Bone marrow (tissue), 2 donors: ENCODE measurements around the gene NTSR2.
"Not testable (repeated sequence)": the region's sequence is repeated elsewhere in the genome, so short reads cannot be mapped to it uniquely, and the experiment has no call there.

Experiments used
- DNase-seq, 2 donors: peaks; one replicate each; lab custom pipeline; 2025; lab: John Stamatoyannopoulos, UW

Gene NTSR2

DNA sequence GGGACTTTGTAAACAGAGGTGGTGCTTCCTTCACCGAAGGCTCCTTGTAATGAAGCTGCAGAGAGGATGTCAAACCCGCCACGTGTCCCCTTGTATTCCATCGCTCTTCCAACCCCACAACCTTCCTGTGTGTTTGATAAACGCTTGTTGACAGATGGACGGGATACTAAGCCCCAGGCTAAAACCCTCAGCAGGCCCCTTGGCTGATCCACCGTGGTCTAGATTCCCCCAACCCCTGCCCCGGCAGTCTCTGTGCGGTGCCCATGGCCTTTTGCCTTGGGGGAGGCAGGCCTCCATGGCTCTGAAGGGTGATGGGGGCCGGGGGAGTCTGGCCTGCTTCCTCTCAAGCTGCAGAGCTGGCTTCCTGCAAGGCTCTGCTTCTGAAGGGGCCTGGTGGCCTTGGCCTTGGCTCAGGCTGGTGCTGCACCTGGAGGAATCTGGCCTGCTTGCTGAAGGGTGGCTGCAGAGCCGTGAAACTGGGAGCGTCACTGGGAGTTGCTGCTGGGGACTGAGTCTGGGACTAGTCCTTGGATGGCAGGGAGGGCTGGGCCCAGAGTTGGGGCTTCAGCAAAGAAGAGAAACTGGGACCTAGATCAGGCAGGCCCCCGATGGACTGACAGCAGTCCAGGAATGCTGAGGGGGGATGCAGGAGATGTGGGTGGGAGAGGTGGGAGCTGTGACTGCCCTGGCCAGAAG lies 9.6 kb upstream of the NTSR2 start:
- no peak for DNase-seq

- no peak for DNase-seq
Observed at GRCh38 chr2:11679016-11679415, 9.0 kb upstream of the NTSR2 start.

- no peak for DNase-seq
Observed at GRCh38 chr2:11678306-11678960, 8.4 kb upstream of the NTSR2 start.

DNA sequence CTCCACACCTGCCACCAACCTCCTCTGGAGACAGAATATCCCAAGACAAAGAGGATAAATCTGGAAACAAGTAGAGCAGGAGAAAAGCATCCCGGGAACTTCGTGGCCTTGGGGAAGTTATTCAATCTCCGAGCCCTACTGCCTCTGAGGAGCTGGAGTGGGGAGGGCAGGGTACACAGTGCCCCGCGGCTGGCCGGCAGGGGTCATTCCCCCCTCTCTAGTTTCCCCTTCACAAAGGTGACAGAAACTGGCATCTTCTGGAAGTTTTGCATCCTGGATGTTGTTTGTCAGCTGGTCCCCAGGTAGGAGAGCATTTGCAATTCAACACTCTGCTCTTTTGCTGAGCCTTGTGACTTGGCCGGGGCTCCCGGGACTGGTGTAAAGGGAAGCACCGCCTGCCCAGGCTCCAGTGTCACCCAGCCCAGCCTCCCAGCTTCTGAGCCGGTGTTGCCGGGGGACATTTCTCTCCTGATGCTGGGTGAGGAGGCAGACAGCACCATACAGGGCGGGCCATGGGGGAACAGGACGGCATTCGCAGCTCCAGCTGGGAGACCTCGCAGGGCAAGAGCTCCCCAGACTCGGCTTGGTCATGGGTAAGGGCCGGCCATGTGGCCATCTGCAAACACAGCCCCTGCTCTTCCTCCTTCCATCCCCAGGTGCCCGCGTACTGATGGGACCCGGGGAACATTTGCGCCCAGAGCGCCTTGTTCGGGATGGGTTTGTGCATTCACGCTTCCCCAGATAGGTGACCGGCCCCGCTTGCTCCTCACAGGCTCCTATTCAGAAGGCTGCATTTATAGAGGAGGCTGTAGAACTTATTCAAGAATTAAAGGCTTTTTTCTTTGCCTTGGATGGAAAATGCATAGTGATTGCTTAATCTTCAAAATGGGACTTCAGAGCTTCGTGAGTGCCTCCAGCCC lies 7.4 kb upstream of the NTSR2 start:
- no peak for DNase-seq

- no peak for DNase-seq
Observed at GRCh38 chr2:11676640-11677039, 6.6 kb upstream of the NTSR2 start.

DNA sequence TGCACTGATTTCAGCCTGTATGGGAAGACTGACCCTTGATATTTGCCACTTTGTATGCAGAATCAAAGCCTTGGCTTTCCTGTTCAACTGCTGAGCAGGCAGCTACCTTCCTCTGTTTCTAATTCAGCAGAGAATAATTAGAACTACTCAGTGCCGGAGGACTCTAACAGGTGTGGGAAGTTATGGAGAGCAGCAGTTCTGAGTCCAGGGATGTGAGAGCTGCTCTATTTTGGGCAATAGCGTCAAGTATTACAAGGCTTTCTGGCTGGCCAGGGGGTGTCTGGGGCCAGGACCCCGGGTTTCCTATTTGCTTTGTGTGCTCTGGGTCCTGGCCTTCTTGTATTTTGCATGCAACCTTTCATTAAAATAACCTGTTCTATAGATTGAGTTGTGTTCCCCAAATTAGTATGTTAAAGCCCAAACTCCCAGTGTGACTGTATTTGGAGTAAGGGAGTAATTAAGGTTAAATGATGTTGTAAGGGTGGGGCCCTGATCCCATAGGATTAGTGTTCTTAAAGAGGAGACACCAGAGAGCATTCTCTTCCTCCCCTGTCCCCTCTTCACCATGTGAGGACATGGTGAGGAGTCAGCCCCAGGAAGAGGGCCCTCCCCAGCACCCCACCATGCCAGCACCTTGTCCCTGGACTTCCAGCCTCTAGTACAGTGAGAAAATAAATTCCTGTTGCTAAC lies 5.6 kb upstream of the NTSR2 start:
- no peak for DNase-seq

DNA sequence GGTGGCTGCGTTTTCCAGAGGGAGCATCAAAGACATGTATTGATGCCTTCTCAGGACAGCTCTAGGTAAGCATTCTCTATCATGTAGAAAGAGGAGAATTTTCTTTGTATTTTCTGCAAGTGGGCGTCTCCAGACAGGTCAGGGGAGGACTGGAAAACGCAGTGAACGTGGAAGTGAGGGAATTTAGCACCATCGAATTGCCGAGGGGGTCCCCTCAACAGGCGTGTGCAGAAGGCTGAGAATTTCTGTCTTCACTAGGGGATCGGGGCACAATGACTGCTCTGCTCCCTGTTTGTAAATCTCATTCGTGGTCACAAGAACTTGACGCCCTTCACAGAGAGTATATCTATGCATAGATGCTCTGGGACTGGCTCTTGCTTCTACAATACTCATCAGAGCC lies 5.0 kb upstream of the NTSR2 start:
- DNase-seq = no peak

DNA sequence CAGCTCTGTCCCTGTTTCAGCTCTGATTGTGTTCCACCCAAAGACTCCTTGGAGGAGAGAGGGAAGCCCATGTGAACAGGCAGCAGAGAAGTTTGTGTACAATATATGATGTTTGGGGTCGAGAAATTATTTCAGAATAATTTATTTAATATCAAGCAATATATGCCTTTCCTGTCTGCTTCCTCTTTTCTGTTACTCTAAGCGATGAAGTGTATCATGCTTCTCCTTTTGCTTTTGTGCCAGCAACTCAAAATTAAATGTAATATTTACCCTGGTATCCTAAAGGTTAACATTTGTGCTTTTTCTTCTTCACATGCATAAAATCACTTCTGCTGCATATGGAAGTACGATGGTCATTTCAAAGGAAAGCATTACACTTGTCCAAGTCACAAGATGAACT lies 2.4 kb upstream of the NTSR2 start:
- no peak for DNase-seq

DNA sequence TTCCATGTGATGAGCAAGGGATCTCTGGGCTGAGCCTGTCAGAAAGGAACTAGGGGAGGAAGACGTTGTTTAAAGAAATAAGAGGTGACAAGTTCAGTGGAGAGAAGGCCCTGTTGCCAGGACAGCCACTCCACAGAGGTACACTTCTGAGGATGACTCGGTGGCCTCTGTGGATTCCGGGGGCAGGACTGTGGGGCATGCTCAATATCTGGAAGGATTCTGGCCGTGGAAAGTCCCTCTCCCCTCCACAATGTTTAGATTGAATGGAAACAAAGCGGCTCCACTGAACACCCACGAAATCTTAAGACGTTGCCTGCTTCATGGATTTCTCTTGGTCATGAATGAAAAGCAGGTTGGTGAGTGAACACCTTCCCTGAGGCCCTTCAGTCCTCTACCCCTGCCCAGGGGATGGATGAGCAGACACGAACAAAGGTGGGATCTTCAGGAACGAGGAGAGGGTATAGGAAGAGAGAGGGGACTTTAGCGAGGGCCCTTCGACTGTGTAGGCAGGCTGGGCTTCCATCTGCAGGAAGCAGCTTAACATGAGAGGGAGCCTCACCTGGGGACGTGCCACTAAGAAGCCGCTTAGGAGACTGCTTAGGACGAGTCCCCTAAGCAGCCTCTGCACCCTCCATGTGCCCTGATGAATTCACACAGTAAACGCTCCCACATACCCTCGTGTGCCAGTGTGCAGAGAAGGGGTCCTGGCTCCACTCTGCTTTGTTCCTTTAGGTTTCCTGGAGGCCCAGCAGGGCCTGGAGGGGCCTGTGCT lies 1.9 kb downstream of the NTSR2 start:
- no peak for DNase-seq

- DNase-seq = no peak
Observed at GRCh38 chr2:11667194-11667593, 2.8 kb downstream of the NTSR2 start.

DNA sequence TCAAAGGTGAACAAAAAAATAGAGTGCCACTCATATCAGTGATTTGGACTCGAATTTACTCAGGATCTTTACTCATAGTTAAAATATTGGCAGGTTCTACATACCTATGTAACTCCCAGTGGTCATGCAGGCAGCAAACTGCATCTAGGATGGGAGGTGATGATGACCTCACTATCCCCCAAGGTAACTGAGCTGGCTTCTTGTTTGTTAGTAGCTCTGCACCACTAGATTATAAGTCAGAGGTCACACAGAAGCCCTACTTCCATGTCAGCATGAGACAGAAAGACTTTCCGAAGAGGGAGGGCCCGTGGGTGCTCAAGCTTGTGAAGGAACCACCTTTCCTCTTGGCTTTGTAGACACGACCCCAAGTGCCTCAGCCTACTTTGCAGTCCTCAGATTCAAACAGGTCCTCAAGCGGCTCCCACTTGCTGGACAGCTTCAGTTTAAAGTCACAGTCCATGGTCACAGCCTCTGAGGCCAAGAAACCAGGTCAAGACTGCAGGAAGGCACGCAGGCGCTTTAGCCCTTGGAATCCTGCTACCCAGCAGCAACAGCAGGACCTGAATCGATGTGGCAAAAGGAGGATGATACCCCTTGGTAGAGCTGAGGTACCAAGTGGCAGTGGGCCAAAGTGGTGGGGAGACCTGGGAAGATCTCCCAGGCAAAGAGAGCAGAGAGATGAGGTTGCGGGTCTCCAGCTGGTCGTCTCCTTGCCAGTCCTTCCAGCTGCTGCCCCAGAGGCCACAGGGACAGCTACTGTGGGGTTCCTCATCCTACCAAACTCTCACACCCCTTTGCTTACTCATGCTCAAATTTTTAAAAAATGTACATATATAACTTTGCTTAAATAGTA lies 4.3 kb downstream of the NTSR2 start:
- DNase-seq = no peak

DNA sequence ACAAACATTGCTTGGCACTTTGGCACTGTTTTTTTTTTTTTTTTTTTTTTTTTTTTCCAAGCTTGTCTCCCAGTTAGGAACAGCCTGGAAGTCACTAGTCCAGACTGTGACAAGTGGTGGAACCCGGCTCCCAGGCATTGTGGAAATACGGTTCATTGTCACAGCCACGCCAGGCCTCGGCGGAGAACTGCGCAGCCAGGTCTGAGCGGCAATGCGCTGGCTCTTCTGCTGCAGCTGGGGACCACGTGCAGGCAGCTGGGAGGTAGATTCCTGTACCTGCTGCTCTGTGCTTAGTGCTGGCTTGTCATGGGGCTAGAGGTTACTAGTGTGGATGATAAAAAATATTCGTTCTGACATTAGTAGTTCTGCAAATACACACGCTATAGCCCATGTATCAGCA lies 5.0 kb downstream of the NTSR2 start:
- no peak for DNase-seq

- no peak for DNase-seq
Observed at GRCh38 chr2:11663427-11663826, 6.6 kb downstream of the NTSR2 start.

- DNase-seq = no peak
Observed at GRCh38 chr2:11662882-11663281, 7.1 kb downstream of the NTSR2 start.

DNA sequence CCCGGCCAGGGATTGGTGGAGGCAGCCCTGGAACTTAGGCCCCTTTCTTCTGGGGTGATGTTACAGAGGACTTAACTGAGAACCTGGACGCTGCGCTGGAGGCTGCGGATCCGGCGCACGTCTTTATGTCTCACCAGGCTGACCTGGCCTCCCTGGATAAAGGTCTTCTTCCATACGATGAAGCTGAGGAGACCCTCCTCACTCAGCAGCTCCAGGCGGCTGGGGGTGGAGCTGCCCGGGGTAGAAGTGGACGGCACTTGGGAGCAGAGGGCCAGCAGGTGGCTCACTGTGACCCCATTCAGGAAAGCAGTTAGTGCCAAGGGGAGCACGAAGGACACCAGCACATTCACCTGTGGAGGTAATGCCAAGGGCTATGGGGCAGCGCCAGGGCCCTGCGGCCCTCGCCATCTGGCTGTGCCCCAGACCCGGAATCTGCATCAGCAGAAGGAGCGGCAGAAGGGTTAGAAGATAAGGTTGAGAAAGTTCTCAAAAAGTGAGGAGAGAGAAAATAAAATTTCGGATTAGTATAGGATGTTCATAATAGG lies 8.0 kb downstream of the NTSR2 start:
- no peak for DNase-seq

GRCh38 chr2:11660396-11660795 lies 9.6 kb downstream of the NTSR2 start:
- DNase-seq = not testable (repeated sequence)

DNA sequence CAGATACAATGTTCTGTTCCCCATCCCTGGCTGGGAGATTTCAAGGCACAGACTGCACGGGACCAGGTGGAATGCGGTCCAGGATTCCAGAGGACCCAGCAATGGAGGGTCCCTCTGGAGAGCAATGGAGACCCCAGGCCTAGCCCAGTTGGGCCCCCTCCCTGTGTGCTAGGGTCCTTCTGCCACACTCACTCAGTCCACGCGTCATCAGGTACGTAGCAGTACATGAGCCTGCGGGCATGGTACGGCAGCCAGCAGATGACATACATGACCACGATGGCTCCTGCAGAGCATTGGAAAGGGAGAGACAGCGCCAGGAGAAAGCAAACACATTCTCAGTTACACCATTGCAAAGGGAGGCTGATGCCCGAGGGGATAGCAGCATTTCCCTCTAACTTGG lies 10.1 kb downstream of the NTSR2 start:
- no peak for DNase-seq

- DNase-seq = no peak
Observed at GRCh38 chr2:11659115-11659475, 10.9 kb downstream of the NTSR2 start.

DNA sequence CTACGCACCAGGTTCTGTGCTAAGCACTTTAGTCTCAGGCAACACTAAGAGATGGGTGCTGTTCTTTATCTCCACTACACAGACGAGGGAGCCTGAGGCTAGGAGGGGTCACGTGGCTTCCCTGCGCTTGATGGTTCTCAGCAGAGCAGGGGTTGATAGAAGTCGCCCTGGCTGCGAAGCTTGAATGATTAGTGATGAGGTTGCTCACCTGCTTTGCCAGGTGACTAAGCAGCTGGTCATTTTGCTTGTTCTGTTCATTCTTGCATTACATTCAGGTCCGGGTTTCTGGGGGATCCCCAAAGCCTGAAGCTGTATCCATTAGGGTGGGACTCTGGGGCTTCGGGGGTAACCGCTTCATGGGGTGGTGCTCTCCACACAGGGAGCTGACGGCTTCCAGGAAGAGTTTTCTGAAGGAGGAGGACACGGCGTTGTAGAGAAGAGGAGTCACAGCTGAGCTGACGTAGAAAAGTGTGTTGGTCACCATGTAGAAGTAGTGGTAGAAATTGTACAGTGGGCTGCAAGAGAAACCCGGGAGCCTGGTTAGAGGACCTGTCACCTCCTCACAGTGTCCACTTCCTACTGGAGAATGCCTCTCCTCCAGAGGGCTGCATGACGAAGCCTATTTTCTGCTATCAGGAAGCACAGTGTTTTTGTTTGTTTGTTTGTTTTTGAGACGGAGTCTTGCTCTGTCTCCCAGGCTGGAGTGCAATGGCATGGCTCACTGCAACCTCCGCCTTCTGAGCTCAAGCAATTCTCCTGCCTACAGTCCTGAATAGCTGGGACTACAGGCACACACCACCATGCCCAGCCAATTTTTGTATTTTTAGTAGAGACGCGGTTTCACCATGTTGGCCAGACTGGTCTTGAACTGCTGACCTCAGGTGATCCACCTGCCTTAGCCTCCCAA lies 11.5 kb downstream of the NTSR2 start:
- DNase-seq = no peak
